GM19468 (cell line): Measurements from ENCODE around the gene SUPT5H.

ENCODE experiments used
- ATAC-seq: cut with Tn5 transposase; IDR thresholded peaks from one replicate; pipeline ENCODE4 v1.9.1; 2021; ENCODE audit warnings: mild to moderate bottlenecking, moderate library complexity, moderate number of reproducible peaks; ENCODE audit not compliant: unreplicated experiment; ENCODE audit errors: extremely low read depth

SUPT5H gene

GRCh38 chr19:39423258-39424086, 21.9 kb upstream of the SUPT5H start:
- ATAC-seq = no peak

GRCh38 chr19:39424934-39425333, 20.4 kb upstream of the SUPT5H start:
- ATAC-seq = no peak

- no peak for ATAC-seq
These were observed 19.6 kb upstream of the SUPT5H start for GRCh38 chr19:39425744-39426143.

- ATAC-seq = no peak
These were observed 19.2 kb upstream of the SUPT5H start for GRCh38 chr19:39426170-39426569.

GRCh38 chr19:39427707-39428106, 17.7 kb upstream of the SUPT5H start:
- ATAC-seq = no peak

- ATAC-seq = no peak
These were observed 16.9 kb upstream of the SUPT5H start for GRCh38 chr19:39428283-39429112.

- ATAC-seq = no peak
These were observed 14.4 kb upstream of the SUPT5H start for GRCh38 chr19:39430675-39431593.

- ATAC-seq = no peak
These were observed 12.7 kb upstream of the SUPT5H start for GRCh38 chr19:39432677-39433025.

- no peak for ATAC-seq
These were observed 11.8 kb upstream of the SUPT5H start for GRCh38 chr19:39433480-39434079.

- no peak for ATAC-seq
These were observed 11.0 kb upstream of the SUPT5H start for GRCh38 chr19:39434123-39435076.

GRCh38 chr19:39435499-39436349, 9.7 kb upstream of the SUPT5H start, which contains the start of gene RPS16:
TSS of gene RPS16 (minus strand) at chr19:39435949. CDS start at chr19:39435895, 54 bp downstream.
- ATAC-seq = peak; percentile 80

GRCh38 chr19:39436350-39436716, 9.0 kb upstream of the SUPT5H start:
- no peak for ATAC-seq

- ATAC-seq = no peak
These were observed 7.0 kb upstream of the SUPT5H start for GRCh38 chr19:39438270-39438934.

GRCh38 chr19:39444598-39445195, 685 bp upstream of the SUPT5H start:
- no peak for ATAC-seq

GRCh38 chr19:39446365-39447084, 1.1 kb downstream of the SUPT5H start:
- no peak for ATAC-seq

- no peak for ATAC-seq
These were observed 2.9 kb downstream of the SUPT5H start for GRCh38 chr19:39448271-39448670.
